Stimulated activated CD4-positive, alpha-beta T cell treated with anti-CD3 and anti-CD28 coated beads, Interleukin-12 subunit alpha, Interleukin-12 subunit beta, amount 100 ng/mL, for 48 hours (primary cell): Measurements from ENCODE around the gene SMPX.

Source experiments
- DNase-seq, 3 donors: peaks; one replicate each; pipeline ENCODE4 v3.0.0-alpha.2; 2020; ENCODE audit warnings: low read depth in 2 of 3, low spot score in 1 of 3

Gene SMPX

GRCh38 chrX:21715825-21716224 lies 42.1 kb downstream of the SMPX start:
- no peak for DNase-seq

DNA sequence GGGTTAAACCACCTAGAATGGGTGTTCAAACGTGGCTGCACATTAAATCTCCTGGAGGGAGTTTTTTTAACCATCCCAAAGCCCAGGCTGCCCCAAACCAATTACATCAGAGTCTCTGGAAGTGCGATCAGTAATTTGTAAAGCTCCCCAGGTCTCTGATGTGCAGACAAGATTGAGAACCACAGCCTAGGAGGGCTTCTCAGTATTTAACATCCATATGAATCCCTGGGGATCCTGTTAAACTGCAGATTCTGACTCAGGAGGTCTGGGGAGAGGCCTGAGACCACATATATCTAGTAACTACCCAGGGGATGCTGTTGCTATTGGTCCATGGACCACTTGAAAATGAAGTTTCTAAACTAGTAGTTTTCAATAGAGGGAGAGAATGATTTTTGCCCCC lies 42.6 kb downstream of the SMPX start:
- DNase-seq: no peak

DNA sequence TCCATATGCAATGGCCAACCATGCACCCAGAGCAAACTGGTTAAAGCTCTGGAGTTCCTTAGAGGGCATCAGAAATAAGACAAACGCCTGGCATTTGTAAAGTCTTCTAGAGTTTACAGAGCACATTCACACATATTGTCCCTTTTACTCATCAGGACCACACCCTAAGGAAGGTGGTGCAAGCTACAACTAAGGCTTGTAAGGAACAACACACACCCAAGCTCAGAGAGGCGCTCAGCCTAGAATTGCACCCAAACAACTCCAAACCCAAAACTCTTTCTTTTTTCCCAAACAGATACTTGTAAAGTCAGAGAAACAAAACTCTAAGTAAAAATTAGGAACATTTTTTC lies 46.1 kb downstream of the SMPX start:
- DNase-seq: no peak

DNA sequence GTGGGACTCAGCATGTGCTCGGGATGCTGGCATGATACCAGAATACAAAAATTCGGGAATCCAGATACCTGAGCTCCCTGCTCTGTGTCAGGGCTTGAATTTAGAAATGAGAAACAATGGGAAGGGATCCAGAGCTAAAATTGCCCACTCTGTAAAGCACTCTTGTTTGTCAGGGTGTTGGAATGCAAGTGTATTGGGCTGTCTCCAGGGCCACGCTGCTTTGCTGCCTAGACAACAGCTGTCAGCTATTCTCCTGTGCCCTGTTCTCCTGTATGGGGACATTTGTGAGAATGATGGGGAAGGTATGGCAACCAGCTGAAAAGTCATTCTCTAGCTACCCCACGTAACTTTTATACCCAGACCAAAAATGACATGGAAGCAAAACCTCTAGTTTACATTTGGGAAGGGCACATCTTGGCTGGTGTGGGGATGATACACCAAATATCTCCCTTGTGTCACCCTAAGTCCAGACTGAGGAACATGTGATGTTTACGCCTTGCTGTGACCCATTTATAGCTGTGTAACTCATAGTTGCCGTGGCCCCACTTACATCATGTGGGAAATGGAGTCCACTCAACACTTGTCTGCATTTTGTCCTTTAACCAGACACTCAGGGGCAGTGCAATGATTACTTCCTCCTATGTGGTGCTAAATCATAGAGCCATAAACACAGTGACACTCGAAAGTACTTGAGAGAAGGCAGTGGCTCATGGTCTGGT lies 46.6 kb downstream of the SMPX start:
- DNase-seq: no peak

GRCh38 chrX:21708116-21708515 lies 49.8 kb downstream of the SMPX start:
- DNase-seq: no peak

- DNase-seq: no peak
These were observed 52.7 kb downstream of the SMPX start for GRCh38 chrX:21705225-21705624.

- DNase-seq: no peak
These were observed 55.2 kb downstream of the SMPX start for GRCh38 chrX:21702725-21703124.

- no peak for DNase-seq
These were observed 56.9 kb downstream of the SMPX start for GRCh38 chrX:21700967-21701366.

GRCh38 chrX:21700275-21700674 lies 57.6 kb downstream of the SMPX start:
- no peak for DNase-seq

DNA sequence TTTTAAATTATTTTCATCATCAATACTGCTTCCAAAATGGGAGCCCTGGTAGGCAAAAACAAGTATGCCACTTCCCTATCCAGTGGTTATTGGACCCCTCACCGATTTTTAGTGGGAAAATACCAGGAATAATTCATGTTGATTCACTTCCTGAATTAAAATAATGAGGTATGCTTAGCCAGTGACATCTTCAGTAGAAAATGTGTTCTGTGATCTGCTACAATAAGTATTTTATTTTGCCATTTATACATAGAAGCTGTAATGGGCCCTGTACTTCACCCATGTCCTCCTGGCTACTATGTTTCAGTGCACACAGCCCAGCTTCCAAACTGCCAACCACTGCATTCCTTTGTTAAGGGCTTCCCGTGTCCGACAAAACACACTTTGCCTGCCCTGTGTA lies 58.8 kb downstream of the SMPX start:
- DNase-seq: no peak

DNA sequence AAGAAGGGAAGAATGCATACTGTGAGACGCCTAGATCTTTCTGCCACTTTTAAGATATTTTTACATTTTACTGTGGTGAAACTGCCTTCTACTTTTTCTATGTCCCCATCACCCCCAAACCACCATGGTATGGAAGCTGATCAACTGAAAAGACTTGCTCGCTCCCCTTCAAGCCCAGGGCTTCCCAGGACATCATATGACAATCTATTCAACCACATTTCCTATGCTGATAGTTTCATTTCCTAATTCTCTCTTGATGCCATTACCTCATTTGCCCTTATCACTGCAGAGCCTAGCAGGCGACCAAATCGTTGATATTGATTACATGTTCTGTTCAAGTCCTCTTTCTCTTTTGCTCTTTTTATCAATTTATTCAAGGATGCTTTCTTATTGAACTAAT lies 59.6 kb downstream of the SMPX start:
- DNase-seq: no peak

GRCh38 chrX:21691512-21692018 lies 66.4 kb downstream of the SMPX start:
- DNase-seq: no peak

DNA sequence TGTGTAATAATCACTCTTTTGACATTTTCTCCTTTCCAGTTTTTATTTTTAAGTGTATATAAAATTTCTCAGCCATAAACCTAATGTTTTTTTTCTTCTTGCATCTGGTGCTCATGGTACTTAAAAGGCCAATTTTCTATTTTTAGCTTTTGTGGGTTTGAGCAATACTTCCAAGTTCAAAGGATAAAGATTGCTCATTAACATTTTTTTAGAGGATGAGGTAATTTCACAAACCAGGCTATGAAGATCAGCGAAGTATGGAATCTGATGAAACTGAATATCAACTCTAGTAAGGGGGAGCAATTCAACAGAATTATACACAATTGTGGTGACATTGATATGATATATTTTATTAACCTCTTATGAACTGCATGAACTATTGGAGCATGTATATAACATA lies 74.0 kb downstream of the SMPX start:
- no peak for DNase-seq

DNA sequence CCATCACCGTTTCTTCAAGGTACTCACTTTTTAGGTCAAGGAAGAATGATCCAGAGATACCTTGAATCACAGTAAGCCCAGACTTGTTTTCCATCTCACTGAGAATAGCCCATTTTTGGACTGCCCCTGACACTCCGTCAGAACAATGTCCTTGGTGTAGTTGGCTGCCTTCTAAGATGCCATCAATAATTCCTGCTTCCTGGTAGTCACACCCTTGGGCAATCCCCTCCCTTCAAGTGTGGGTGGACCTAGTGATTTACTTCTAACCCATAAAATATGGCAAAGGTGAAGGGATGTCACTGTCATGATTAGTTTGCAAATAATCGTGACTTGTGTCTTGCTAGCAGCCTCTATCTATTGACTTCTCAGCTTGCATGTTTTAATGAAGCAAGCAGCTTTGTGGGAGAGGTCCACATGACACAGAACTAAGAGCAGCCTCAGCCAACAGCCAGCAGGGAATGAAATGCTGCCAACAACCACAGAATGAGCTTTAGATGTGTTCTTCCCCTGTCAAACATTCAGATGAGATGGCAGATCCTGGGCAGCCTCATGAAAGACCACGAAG lies 79.8 kb downstream of the SMPX start:
- no peak for DNase-seq

GRCh38 chrX:21675931-21676330 lies 82.0 kb downstream of the SMPX start:
- DNase-seq: no peak

GRCh38 chrX:21674430-21675186 lies 83.3 kb downstream of the SMPX start:
- DNase-seq: no peak

- DNase-seq: no peak
These were observed 91.2 kb downstream of the SMPX start for GRCh38 chrX:21666679-21667078.

DNA sequence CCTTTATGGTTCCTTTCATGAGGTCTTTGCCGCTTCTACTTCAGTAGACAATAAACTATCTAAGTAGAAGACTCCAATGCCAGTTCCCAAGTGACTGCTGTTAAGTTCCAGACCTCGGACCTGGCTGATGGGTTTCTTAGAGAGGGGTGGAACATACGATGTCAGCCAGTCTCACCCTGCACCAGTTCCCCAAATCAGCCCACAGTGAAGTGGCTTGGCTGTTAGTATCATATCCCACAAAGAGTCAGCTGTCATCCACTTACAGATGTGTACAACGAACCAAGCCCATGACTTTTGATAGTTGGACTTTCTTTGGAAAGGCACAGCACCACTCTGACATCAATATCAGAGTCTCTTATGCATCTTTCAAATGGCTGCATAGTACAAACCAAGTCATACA lies 91.7 kb downstream of the SMPX start:
- no peak for DNase-seq

DNA sequence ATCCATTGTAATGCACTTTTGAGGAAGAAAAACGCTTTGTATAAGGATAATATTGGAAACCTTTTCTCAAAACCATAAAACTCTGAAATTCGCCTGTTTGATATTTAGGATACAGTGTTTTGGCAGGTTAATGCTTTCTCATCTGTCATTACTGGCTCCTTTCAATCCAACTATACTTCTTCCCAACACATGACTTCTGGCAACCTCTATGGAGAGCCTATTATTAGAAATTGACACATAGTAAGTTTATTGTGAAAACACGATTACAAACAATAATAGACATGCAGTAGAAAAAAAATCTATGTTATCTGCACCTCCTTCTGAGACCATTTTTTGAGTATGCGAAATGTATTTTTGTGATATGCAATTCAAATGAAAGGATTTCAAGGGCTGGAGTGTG lies 95.2 kb downstream of the SMPX start:
- DNase-seq: no peak

DNA sequence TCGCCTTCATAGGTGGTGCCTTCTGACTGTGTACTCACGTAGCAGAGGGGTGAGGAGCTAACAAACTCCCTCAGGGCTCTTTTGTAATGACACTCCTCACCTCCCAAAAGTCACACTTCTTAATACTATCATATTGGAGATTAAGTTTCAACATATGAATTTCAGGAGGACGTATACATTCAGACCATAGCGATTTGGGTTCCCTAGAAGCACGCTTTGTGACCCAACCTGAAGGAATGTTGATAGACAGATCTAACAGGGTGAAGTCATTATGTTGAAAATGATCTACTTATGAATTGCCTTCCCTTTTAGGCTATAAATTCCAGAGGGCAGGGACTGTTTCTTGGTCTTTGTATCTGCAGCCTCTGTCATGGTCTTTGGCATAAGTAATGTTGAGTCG lies 96.6 kb downstream of the SMPX start:
- no peak for DNase-seq

- no peak for DNase-seq
These were observed 97.8 kb downstream of the SMPX start for GRCh38 chrX:21660156-21660555.

GRCh38 chrX:21659320-21659719 lies 98.6 kb downstream of the SMPX start:
- no peak for DNase-seq
